GM08714 (cell line): ENCODE results near the gene VAX1.

Experiments
- H3K4me3 ChIP-seq: fragments of 200-500 bp; sonication (Bioruptor generic); 2 replicates; pipeline ENCODE4 v1.5.1; 2014; ENCODE audit warnings: mild to moderate bottlenecking, low read length, inconsistent platforms
- ZNF274 ChIP-seq: IDR thresholded peaks from 2 replicates; pipeline ENCODE4 v1.6.1; 2012; ENCODE audit warnings: mild to moderate bottlenecking, low read depth, low read length

The VAX1 gene

DNA sequence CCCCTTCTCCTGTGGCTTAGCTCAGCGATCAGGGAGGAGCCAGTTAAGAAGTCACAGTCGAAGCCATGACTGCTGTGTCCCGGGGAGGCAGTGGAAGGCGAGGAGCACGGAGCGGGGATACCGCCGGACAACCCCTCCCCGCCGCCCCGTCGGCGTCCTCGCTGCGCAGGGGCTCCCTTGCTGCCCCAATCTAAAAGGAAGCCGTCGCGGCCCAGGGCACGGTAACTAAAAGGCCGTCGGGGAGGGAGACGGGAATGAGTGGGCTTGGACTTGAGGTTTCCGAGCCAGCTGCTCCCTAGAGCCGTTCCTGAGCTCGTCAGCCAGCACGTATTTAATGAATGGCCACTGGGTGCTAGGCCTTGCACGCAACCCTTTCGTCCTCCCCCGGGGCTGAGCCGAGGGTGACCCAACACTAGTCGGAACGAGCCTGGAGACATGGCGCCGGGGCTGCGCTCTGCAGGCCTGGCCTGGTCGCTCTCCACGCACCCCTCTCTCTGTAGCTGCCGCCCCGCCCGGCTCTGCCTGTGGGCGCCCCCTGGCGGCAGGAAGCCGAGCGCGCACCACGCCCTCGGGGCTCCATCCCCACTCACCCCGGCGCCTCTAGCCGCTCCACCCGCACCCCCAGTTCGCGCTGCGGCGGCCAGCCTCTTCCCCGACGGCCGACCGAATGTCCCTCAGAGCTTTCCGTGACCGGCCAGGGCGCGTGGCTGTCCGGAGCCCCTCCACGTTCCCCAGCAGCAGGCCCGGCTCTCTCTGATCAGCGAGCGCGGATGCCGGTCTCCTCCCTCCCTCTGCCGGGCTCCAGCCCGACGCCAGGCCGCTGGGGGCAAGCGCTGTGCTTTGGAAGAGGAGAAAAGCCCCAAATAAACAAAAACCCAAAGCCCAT lies 30.0 kb upstream of the VAX1 start:
- no peak overlapping the region for H3K4me3 ChIP-seq
- TF ChIP-seq ZNF274, result no peak

DNA sequence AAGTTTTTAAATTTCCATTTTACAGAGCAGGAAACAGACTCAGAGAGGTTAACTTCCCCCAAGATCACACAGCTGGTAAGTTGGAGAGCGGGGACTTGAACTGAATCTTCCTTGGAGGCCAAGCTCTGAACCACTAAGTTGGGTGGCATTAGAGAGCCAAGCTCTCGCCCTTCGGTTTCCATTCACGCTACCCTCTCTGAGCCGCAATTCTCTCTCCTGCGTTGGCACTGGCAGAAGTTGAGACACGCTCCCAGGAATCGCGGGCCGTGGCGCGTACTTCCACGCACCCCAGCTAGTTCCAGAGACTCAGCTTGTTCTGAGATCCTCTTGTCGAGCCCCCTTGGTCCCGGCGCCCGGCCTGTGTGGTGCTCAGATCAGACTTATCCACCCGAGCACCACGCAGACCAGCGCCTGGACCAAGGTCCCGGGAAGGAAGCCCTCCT lies 29.3 kb upstream of the VAX1 start:
- TF ChIP-seq ZNF274, result no peak
- no peak overlapping the region for H3K4me3 ChIP-seq

DNA sequence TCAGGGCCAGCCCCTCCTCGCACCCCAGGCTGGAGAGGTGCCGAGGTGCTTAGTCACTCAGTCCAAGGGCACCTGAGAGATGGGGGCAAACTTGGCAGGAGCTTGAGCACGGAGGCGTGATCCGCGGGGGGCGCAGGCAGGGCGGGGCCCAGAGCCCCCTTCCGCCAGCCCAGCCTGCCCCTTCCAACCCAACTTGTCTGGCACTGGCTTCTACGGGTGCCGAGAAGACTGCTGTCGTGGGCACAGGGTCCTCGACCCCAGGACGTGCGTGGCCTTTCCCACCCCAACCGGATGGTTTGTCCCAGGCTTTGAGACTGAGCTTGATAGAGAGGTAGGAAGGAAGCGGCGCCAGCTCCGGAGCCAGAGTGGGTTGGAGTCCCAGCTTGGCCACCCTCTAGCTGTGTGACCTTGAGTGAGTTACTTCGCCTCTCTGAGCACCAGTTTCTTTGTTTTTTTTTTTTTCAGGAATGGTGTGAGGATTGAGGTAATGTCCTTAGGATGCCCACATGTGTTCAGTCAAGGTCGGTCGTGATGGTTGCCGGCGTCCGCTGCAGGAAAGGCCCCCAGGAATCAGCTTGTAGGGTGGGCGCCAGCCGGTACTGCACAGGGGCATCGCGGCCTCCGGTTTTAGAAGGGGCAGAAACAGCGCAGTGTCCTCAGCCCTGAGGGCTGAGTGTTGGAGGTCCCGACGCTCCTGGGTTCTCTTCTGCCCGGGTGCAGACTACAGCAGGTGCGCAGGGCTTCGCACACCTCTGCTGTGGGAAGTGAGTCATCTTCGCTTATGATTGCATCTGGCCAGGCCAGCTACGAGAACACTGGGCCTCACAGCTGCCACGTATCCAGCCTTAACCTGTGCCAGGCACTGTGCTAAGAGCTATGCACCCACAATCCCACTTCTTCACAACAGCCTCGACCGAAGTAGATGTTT lies 28.6 kb upstream of the VAX1 start:
- no peak overlapping the region for H3K4me3 ChIP-seq
- TF ChIP-seq ZNF274, result no peak

DNA sequence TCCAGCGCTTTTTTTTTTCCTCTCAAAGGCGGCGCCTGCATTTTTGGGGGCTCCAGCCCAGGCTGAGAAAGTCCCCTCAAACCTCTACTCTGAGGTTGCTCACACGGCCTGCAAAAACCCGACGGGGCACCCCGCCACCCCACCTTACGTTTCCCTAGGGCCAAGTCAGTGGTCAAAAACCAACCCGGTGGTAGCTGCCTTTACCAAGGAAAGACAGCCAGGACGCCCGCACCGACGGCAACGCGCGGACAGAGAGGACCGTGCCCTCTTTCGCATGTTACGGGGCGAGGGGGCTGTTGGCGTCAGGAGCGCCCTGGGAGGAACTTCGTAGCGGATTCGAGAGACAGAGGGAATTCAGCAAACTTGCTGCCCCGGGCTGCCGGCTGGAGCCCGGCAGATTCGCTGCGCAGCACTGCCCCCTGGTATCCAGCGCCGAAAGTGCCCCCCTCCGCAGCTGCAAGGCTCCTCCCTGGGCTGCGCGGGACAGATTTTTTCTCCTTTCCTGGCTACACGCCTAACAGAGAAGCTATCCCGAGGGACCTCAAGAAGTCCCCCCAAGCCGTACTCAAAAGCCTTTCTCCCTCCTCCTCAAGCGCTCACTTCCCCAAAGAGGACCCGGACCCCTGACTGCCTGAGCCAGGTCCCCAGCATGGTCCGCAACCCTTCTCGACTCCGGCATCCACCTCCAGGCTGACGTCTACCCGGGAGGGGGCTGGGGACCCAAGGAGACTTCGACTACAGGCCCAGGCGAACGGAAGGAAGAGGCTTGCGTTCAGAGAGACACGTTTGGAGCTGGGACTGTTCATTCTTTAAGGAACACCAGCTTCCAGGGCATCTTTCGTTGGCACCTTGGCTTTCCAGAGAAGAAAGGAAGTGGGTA lies 27.7 kb upstream of the VAX1 start:
- H3K4me3 ChIP-seq, result no peak overlapping the region
- TF ChIP-seq ZNF274, result no peak

DNA sequence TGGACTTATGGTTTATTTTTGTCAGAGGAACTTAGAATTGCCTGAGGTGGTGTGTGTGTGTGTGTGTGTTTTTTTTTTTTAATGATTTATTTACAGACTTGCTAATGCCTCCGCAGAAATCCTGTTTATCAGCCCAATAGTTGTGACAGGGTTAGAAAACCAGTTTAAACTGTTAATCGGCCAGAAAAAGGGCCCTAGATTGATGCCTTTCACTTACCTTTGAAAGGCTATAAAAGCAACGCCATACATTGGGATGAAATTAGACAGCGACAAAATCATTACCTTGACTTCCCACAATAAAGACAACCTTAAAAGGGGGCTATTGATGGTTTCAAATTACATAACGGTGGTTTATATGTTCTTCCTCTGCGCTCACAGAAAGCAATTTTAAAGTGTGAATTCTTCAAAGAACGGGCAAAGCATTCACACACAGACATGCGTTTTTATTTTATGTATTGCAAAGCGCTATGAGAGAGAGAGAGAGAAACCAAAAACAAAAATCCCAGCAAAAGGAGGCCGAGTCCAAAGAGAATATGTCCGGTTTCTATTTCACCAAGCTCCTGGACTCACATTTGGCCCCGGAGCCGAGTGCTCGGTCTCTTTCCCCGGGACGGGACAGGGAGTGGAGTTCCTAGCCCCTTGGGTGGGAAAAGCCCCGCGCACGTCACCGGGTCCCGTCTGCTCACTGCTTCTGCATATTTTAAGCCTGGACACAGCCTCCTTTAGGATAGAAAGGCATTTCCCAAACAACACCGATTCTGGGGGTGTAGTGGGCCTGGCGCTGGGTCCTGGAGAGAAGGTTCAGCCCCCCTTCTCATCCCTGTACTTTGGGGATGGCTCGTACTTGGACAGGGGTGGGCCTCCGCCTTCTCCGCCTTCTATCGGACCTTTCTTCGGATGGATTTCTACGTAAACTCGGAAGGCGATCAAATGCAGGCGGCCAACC lies 26.8 kb upstream of the VAX1 start:
- H3K4me3 ChIP-seq, result no peak overlapping the region
- no peak for TF ChIP-seq ZNF274

DNA sequence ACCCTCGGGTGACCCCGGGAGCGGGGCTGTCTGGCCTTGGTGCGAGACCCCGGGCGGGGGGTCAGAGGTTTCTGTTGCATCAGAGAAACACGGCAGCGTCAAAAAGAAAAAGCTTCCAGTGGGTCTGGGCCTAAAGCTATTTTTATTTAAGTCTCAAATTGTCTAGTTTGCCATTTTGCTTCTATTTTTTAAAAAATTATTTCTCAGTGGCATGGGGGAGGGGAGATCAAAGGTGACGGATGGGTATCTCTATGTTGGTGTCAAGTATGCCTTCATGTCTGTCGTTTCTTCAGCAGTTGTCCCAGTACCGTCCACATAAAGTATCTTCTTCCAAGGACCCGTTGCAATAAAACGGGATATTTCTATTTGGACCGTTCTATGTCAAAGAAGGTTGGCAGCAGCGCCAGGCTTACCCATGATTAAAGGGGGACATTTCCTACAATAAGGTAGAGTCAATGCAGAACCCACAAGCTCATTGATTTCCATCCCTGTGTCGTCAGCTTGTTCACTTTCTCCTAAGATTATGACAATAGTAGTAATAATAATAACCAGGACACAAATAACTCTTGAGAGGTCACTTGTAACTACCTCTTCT lies 26.0 kb upstream of the VAX1 start:
- TF ChIP-seq ZNF274, result no peak
- H3K4me3 ChIP-seq, result no peak overlapping the region

DNA sequence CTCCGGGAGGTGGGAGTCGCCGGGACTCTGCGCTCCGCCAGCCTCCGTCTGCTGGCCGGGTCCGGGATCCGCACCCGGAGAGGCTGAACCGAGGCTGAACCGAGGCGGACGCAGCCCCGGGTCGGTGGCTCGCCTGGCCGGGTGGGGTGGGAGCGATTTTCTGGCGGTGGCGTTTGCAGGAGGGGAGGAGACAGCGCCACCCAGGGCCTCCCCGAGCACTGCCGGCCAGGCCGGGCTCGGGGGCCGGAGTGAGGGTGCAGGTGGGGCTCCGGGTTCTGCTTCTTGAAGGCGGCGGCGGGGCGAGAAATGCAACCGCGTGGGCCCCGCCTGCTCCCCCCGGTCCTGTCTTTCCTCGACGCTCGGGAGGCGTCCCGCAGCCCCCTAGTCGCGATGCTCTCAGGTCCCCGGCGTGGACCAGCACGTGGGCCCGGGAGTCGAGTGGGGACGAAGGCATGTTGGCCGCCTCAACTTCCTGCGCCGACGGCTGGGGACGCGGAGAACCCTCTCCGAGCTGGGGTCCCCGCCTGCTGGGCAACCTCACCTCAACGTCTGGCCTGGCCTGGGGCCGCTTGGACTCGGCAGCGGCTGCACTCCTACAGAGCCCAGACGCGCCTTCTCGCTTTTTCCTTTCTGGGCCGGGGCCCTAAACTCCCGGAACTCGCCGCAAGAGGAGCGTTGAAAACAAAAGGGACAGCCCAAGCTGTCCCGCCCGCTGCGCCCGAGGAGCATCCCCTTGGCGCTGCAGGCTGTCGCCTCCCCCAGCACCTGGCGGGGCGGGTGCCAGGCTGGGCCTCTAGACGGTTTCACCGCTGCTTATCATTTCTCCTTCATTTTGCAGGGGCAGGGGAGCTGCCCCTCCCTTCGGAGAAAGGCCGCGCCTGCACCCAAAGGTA lies 25.2 kb upstream of the VAX1 start:
- no peak overlapping the region for H3K4me3 ChIP-seq
- TF ChIP-seq ZNF274, result no peak

DNA sequence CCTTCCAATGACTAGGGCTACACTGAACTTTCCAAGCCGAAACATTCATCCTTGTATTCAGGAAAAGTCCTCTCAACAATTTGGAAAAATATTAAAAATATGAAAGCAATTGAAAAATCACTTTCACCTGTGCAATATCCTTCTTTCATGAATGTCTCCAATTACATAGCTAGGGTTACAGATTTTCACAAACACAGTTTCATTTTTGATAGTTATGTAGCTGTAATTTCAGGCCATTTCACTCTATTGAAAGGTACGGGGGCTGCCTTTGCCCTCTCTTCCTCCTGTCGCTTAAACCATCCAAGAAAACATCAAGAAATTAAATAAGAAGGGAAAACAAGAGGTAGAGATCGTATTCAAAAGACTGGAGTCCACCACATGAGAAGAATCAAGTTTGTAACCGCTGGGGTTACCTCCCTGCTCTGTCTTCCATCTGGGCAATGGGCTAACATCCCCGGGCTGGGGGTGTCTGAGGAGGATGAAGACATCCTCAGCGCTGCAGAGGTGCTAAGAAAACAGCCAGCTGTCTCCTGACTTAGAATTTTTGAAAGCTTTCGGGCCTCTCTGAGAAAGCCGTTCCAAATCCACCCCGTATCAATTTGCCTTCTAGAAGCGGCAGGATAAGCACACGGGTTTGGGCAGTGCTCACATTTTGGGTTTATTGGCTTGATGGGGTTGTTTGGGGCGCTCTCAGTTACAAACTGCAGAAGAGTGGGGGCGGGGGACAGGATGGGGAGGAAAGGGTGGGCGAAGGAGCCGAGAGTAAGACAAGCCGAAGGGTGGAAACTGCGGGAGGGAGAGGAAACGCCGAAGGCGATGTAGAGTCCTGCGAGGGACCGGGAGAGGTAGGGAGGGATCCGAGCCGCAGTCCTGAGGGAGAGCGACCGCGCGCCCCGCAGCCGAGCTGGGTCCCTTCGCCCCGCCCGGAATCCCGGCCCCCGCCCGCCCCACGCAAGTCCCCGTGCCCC lies 24.3 kb upstream of the VAX1 start:
- no peak for TF ChIP-seq ZNF274
- H3K4me3 ChIP-seq, result no peak overlapping the region

DNA sequence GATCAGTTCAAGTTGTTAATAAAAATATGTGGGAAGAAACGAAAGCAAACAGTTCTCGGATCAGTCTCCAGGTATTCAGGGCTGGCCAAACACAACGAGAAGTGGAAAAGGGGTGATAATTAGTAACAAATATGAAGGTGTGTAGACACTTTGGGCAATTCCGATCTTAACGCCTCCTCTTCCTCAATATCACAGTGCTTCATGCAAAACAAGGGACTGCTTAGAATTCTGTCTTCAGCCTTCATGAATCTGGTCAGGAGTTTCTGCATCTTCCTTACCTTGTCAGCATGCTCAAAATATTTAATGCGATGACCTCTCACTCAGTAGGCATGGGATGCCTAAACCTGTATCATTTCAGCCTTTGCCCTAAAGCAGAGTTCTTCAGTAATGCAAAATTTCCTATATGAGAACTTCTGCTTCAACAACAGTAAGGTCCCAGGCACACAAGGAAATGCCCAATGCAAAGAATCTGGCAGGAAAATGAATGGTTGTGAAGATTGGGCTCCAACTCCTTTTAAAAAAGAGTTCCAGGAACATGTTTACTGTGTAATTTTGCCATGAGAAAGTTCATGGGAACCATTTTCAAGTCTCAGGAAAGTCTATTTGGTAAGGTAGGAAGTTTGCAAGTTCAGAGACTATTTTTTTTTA lies 23.4 kb upstream of the VAX1 start:
- no peak overlapping the region for H3K4me3 ChIP-seq
- TF ChIP-seq ZNF274, result no peak

DNA sequence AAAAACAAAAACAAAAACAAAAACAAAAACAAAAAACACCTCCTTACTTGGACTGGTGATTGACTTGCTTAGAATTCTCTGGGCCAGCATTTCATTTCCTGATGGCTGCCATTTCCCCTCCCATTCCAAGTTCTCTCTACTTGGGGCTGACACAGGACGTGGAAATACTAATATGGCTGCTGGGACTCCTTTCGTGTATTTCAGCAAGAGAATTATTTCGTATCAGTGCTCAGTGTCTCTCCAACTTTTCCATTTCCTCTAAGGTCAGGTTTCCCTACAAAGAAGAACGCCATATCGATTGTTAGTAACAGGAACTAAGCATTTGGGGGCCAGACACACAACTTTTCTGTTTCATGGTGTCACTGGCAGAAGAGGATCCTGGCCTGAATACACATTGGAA lies 22.5 kb upstream of the VAX1 start:
- no peak for TF ChIP-seq ZNF274
- no peak overlapping the region for H3K4me3 ChIP-seq
